Mesendoderm (in vitro differentiated cells): ENCODE data around the gene REN.

Experiments
- DNase-seq: peaks from one replicate; pipeline ENCODE4 v3.0.0; 2013
- H2AK5ac ChIP-seq: 2 replicates; pipeline ENCODE4 v1.6.1; 2013; ENCODE audit warnings: low read length, inconsistent platforms
- H2BK120ac ChIP-seq: 2 replicates; pipeline ENCODE4 v1.6.1; 2013; ENCODE audit warnings: low read depth, mild to moderate bottlenecking, low read length, moderate library complexity, mixed read lengths
- H2BK15ac ChIP-seq: replicated peaks from 2 replicates; pipeline ENCODE4 v1.6.1; 2013; ENCODE audit warnings: low read depth, mild to moderate bottlenecking, moderate library complexity
- H2BK5ac ChIP-seq: 2 replicates; pipeline ENCODE4 v1.6.1; 2013; ENCODE audit warnings: low read length, inconsistent platforms
- H3K18ac ChIP-seq: 2 replicates; pipeline ENCODE4 v1.6.1; 2013; ENCODE audit warnings: mild to moderate bottlenecking, low read length, mixed read lengths
- H3K23ac ChIP-seq: one replicate; pipeline ENCODE4 v1.6.1; 2013; ENCODE audit warnings: low read length
- H3K27ac ChIP-seq: 2 replicates; pipeline ENCODE4 v1.5.1; 2013; ENCODE audit warnings: low read depth, mild to moderate bottlenecking, inconsistent platforms, low read length, moderate library complexity
- H3K27me3 ChIP-seq: 2 replicates; pipeline ENCODE4 v1.6.1; 2013; ENCODE audit warnings: low read length, control low read depth, mild to moderate bottlenecking, inconsistent platforms; ENCODE audit not compliant: insufficient read depth, poor library complexity
- H3K36me3 ChIP-seq: 2 replicates; pipeline ENCODE4 v1.6.1; 2013; ENCODE audit warnings: low read length, inconsistent platforms; ENCODE audit not compliant: control insufficient read depth, insufficient read depth
- H3K4ac ChIP-seq: one replicate; pipeline ENCODE4 v1.6.1; 2013; ENCODE audit warnings: low read depth, mild to moderate bottlenecking, low read length, moderate library complexity
- H3K4me1 ChIP-seq: 2 replicates; pipeline ENCODE4 v1.6.1; 2013; ENCODE audit warnings: low read depth, low read length, inconsistent platforms; ENCODE audit not compliant: control insufficient read depth
- H3K4me2 ChIP-seq: 2 replicates; pipeline ENCODE4 v1.6.1; 2013; ENCODE audit warnings: low read length
- H3K4me3 ChIP-seq: 2 replicates; pipeline ENCODE4 v1.5.1; 2013; ENCODE audit warnings: mild to moderate bottlenecking, low read length
- H3K56ac ChIP-seq: one replicate; pipeline ENCODE4 v1.6.1; 2013; ENCODE audit warnings: low read length
- H3K79me1 ChIP-seq: 2 replicates; pipeline ENCODE4 v1.6.1; 2013; ENCODE audit warnings: low read length, inconsistent platforms
- H3K79me2 ChIP-seq: 2 replicates; pipeline ENCODE4 v1.6.1; 2013; ENCODE audit warnings: mild to moderate bottlenecking, low read length; ENCODE audit not compliant: control insufficient read depth, insufficient read depth
- H3K9ac ChIP-seq: 2 replicates; pipeline ENCODE4 v1.6.1; 2013; ENCODE audit warnings: low read length, inconsistent platforms
- H4K5ac ChIP-seq: one replicate; pipeline ENCODE4 v1.6.1; 2013; ENCODE audit warnings: low read length
- H4K8ac ChIP-seq: one replicate; pipeline ENCODE4 v1.6.1; 2013; ENCODE audit warnings: low read depth, mild to moderate bottlenecking, control low read depth, low read length, moderate library complexity
- WGBS: extraction: QIAGEN DNeasy Blood & Tissue Kit; methylation state at CpG from one replicate; pipeline ENCODE4 v1.1.7; 2013; ENCODE audit warnings: low lambda C conversion rate, missing lambda C conversion rate; ENCODE audit not compliant: insufficient coverage; ENCODE audit errors: extremely low coverage; 5-methylcytosine and 5-hydroxymethylcytosine counted together

The REN gene

GRCh38 chr1:204146309-204146708 is 19.8 kb downstream of the REN start:
- no peak overlapping the region for H2BK5ac ChIP-seq
- H3K79me1 ChIP-seq, result no peaks in the 10 kb centered on the region
- H3K79me2 ChIP-seq, result no peaks in the 10 kb centered on the region
- no peak overlapping the region for H2BK120ac ChIP-seq
- no peak for DNase-seq
- H2AK5ac ChIP-seq, result no peak overlapping the region
- no peak overlapping the region for H3K56ac ChIP-seq
- H3K36me3 ChIP-seq, result no peaks in the 10 kb centered on the region
- H3K9ac ChIP-seq, result no peak overlapping the region
- H2BK15ac ChIP-seq, result no peak overlapping the region
- no peak overlapping the region for H4K8ac ChIP-seq
- H3K23ac ChIP-seq, result no peak overlapping the region
- H3K4ac ChIP-seq, result no peak overlapping the region
- H3K27ac ChIP-seq, result no peak overlapping the region
- WGBS, result no CpG with 5 or more reads among the region's 6 CpGs
- H3K4me2 ChIP-seq, result no peak overlapping the region
- no peak overlapping the region for H3K18ac ChIP-seq
- H3K4me3 ChIP-seq, result no peak overlapping the region
- H4K5ac ChIP-seq, result no peak overlapping the region
- no peaks in the 10 kb centered on the region for H3K27me3 ChIP-seq
- no peaks in the 10 kb centered on the region for H3K4me1 ChIP-seq

- H2AK5ac ChIP-seq, result no peak overlapping the region
- H3K9ac ChIP-seq, result no peak overlapping the region
- no peak overlapping the region for H3K56ac ChIP-seq
- H3K23ac ChIP-seq, result no peak overlapping the region
- no CpG with 5 or more reads among the region's 4 CpGs for WGBS
- no peak overlapping the region for H3K18ac ChIP-seq
- H2BK15ac ChIP-seq, result no peak overlapping the region
- no peaks in the 10 kb centered on the region for H3K27me3 ChIP-seq
- no peaks in the 10 kb centered on the region for H3K4me1 ChIP-seq
- no peak overlapping the region for H3K27ac ChIP-seq
- H3K4me3 ChIP-seq, result no peak overlapping the region
- no peaks in the 10 kb centered on the region for H3K79me2 ChIP-seq
- no peak overlapping the region for H4K8ac ChIP-seq
- no peaks in the 10 kb centered on the region for H3K79me1 ChIP-seq
- H3K4ac ChIP-seq, result no peak overlapping the region
- no peak overlapping the region for H3K4me2 ChIP-seq
- H3K36me3 ChIP-seq, result no peaks in the 10 kb centered on the region
- no peak overlapping the region for H2BK5ac ChIP-seq
- H2BK120ac ChIP-seq, result no peak overlapping the region
- H4K5ac ChIP-seq, result no peak overlapping the region
- no peak for DNase-seq
Measured at GRCh38 chr1:204145033-204145504, 21.1 kb downstream of the REN start.

- no peak overlapping the region for H3K4me3 ChIP-seq
- H2AK5ac ChIP-seq, result no peak overlapping the region
- no peaks in the 10 kb centered on the region for H3K79me2 ChIP-seq
- no peaks in the 10 kb centered on the region for H3K36me3 ChIP-seq
- no peak overlapping the region for H4K8ac ChIP-seq
- no CpG with 5 or more reads among the region's 14 CpGs for WGBS
- H3K4me1 ChIP-seq, result no peaks in the 10 kb centered on the region
- no peak overlapping the region for H3K4me2 ChIP-seq
- H3K27me3 ChIP-seq, result no peaks in the 10 kb centered on the region
- H3K27ac ChIP-seq, result no peak overlapping the region
- DNase-seq, result no peak
- no peak overlapping the region for H4K5ac ChIP-seq
- H2BK5ac ChIP-seq, result no peak overlapping the region
- no peak overlapping the region for H2BK120ac ChIP-seq
- no peak overlapping the region for H3K18ac ChIP-seq
- no peak overlapping the region for H3K9ac ChIP-seq
- no peak overlapping the region for H3K56ac ChIP-seq
- no peak overlapping the region for H3K4ac ChIP-seq
- no peak overlapping the region for H2BK15ac ChIP-seq
- H3K79me1 ChIP-seq, result no peaks in the 10 kb centered on the region
- no peak overlapping the region for H3K23ac ChIP-seq
Measured at GRCh38 chr1:204143276-204144041, 22.7 kb downstream of the REN start.

GRCh38 chr1:204142032-204142974 is 23.8 kb downstream of the REN start:
- Histone ChIP-seq H3K18ac (no peak overlapping the region), H3K23ac (no peak overlapping the region), H3K56ac (no peak overlapping the region), H3K4me1 (no peaks in the 10 kb centered on the region), H3K9ac (no peak overlapping the region), H4K5ac (no peak overlapping the region), H3K36me3 (no peaks in the 10 kb centered on the region), H3K4me3 (no peak overlapping the region), H2BK120ac (no peak overlapping the region), H4K8ac (no peak overlapping the region), H2BK15ac (no peak overlapping the region), H3K27me3 (no peaks in the 10 kb centered on the region), H3K27ac (no peak overlapping the region), H3K79me1 (no peaks in the 10 kb centered on the region), H2AK5ac (no peak overlapping the region), H3K79me2 (no peaks in the 10 kb centered on the region), H2BK5ac (no peak overlapping the region), H3K4ac (no peak overlapping the region), H3K4me2 (no peak overlapping the region)
- DNase-seq, result no peak
- WGBS, result no CpG with 5 or more reads among the region's 5 CpGs

- H3K4me2 ChIP-seq, result no peak overlapping the region
- H3K36me3 ChIP-seq, result no peaks in the 10 kb centered on the region
- H2BK120ac ChIP-seq, result no peak overlapping the region
- H3K18ac ChIP-seq, result no peak overlapping the region
- H3K4me3 ChIP-seq, result no peak overlapping the region
- no CpG with 5 or more reads among the region's 3 CpGs for WGBS
- H3K9ac ChIP-seq, result no peak overlapping the region
- H3K79me1 ChIP-seq, result no peaks in the 10 kb centered on the region
- no peaks in the 10 kb centered on the region for H3K27me3 ChIP-seq
- H3K23ac ChIP-seq, result no peak overlapping the region
- no peak overlapping the region for H2BK5ac ChIP-seq
- no peak overlapping the region for H2BK15ac ChIP-seq
- no peak overlapping the region for H4K5ac ChIP-seq
- H4K8ac ChIP-seq, result no peak overlapping the region
- H3K56ac ChIP-seq, result no peak overlapping the region
- H2AK5ac ChIP-seq, result no peak overlapping the region
- no peaks in the 10 kb centered on the region for H3K79me2 ChIP-seq
- no peak for DNase-seq
- H3K27ac ChIP-seq, result no peak overlapping the region
- no peak overlapping the region for H3K4ac ChIP-seq
- no peaks in the 10 kb centered on the region for H3K4me1 ChIP-seq
Measured at GRCh38 chr1:204141131-204141530, 25.0 kb downstream of the REN start.
